C1 segment of cervical spinal cord (tissue), 14 donors: ENCODE measurements around the gene EP400.
A peak's percentile ranks its signal among the peaks of the same experiment; 100 is the strongest.

Experiments used
- DNase-seq, 14 donors: peaks; one replicate each; lab custom pipeline; 2025; lab: John Stamatoyannopoulos, UW

Gene EP400

GRCh38 chr12:131949431-131950181 lies at the start of gene EP400:
EP400 (plus strand) TSS chr12:131949942; CDS start chr12:131960620, 10,678 bp downstream.
- DNase-seq = peak; percentile 40 to 92 (median 80)

GRCh38 chr12:131900397-131900796 lies 49.3 kb upstream of the EP400 start:
- no peak for DNase-seq

GRCh38 chr12:131901431-131902331 lies 48.1 kb upstream of the EP400 start:
- no peak for DNase-seq

GRCh38 chr12:131902332-131903241 lies 47.2 kb upstream of the EP400 start:
- no peak for DNase-seq

GRCh38 chr12:131903270-131904255 lies 46.2 kb upstream of the EP400 start:
- DNase-seq = no peak

GRCh38 chr12:131904346-131904745 lies 45.4 kb upstream of the EP400 start:
- no peak for DNase-seq

- no peak for DNase-seq
These were observed 44.6 kb upstream of the EP400 start for GRCh38 chr12:131905081-131905629.

GRCh38 chr12:131905630-131906091 lies 44.1 kb upstream of the EP400 start:
- DNase-seq = peak in 1 of 14 donors; percentile 69

- no peak for DNase-seq
These were observed 42.2 kb upstream of the EP400 start for GRCh38 chr12:131907379-131908091.

GRCh38 chr12:131908092-131909080 lies 41.4 kb upstream of the EP400 start:
- DNase-seq = no peak

- no peak for DNase-seq
These were observed 40.5 kb upstream of the EP400 start for GRCh38 chr12:131909081-131909751.

- no peak for DNase-seq
These were observed 40.0 kb upstream of the EP400 start for GRCh38 chr12:131909752-131910219.

- DNase-seq = no peak
These were observed 39.3 kb upstream of the EP400 start for GRCh38 chr12:131910302-131911027.

GRCh38 chr12:131911028-131911650 lies 38.6 kb upstream of the EP400 start:
- DNase-seq = no peak

GRCh38 chr12:131911851-131912477 lies 37.8 kb upstream of the EP400 start:
- DNase-seq = no peak
